GM12872 (cell line): ENCODE data around the gene TSPYL2.

ENCODE experiments used
- CTCF ChIP-seq: IDR thresholded peaks from 3 replicates; pipeline ENCODE4 v1.5.1; 2011; ENCODE audit warnings: low read depth, mild to moderate bottlenecking, low read length, moderate library complexity; ENCODE audit not compliant: insufficient read depth

The TSPYL2 gene

GRCh38 chrX:53073115-53073586, 9.0 kb upstream of the TSPYL2 start:
- TF ChIP-seq CTCF = no peak

- TF ChIP-seq CTCF = no peak
Observed at GRCh38 chrX:53075011-53075410, 7.2 kb upstream of the TSPYL2 start.

GRCh38 chrX:53076671-53077070, 5.5 kb upstream of the TSPYL2 start:
- no peak for TF ChIP-seq CTCF

- TF ChIP-seq CTCF = no peak
Observed at GRCh38 chrX:53077207-53078197, 4.7 kb upstream of the TSPYL2 start.

- TF ChIP-seq CTCF = no peak
Observed at GRCh38 chrX:53078943-53079342, 3.2 kb upstream of the TSPYL2 start.

GRCh38 chrX:53080628-53081580, 1.3 kb upstream of the TSPYL2 start:
- no peak for TF ChIP-seq CTCF

- TF ChIP-seq CTCF = no peak
Observed at GRCh38 chrX:53082773-53083616, 828 bp downstream of the TSPYL2 start.
